Calu3 (cell line): ENCODE results near the gene AP1S1. TPM values are rescaled to one million over a fixed set of nuclear protein-coding genes. Genes with fewer than 3 reads are reported as not detected.

Experiments
- BruUV-seq: library from RNA; stranded (reverse); fragments of 400-500 nt; replicated peaks from 2 replicates; lab custom pipeline; 2021; lab: Mats Ljungman, UMichigan
- CTCF ChIA-PET: fragments of 300-600 bp; sonication (Branson Sonifier 250); formaldehyde crosslinking; loops from one replicate; lab custom pipeline; 2022; ENCODE audit warnings: antibody characterized with exemption; lab: Charles Lee
- DNase-seq: peaks from one replicate; pipeline ENCODE4 v3.0.0; 2022
- H3K27ac Mint-ChIP-seq: one replicate; pipeline ENCODE4 v1.8.0; 2022; ENCODE audit warnings: mixed read lengths; ENCODE audit not compliant: unreplicated experiment
- H3K27me3 Mint-ChIP-seq: one replicate; pipeline ENCODE4 v1.8.0; 2022; ENCODE audit warnings: mixed read lengths; ENCODE audit not compliant: unreplicated experiment
- H3K36me3 Mint-ChIP-seq: one replicate; pipeline ENCODE4 v1.8.0; 2022; ENCODE audit warnings: mild to moderate bottlenecking, moderate library complexity, mixed read lengths; ENCODE audit not compliant: insufficient read depth, unreplicated experiment
- H3K4me1 Mint-ChIP-seq: one replicate; pipeline ENCODE4 v1.8.0; 2022; ENCODE audit warnings: mild to moderate bottlenecking, low read depth, mixed read lengths; ENCODE audit not compliant: unreplicated experiment
- H3K4me3 Mint-ChIP-seq: one replicate; pipeline ENCODE4 v1.8.0; 2022; ENCODE audit warnings: mild to moderate bottlenecking, low read depth, moderate library complexity, mixed read lengths; ENCODE audit not compliant: unreplicated experiment
- H3K9me3 Mint-ChIP-seq: one replicate; pipeline ENCODE4 v1.8.0; 2022; ENCODE audit warnings: low read depth, mixed read lengths; ENCODE audit not compliant: unreplicated experiment
- CTCF ChIP-seq: fragments of 200-600 bp; IDR thresholded peaks from one replicate; pipeline ENCODE4 v1.8.0; 2022; ENCODE audit warnings: antibody characterized with exemption; ENCODE audit not compliant: unreplicated experiment
- intact Hi-C: fragments of 100-400 bp; cut with micrococcal nuclease; formaldehyde crosslinking; loops from one replicate; pipeline ENCODE4 v1.10.0; 2022; ENCODE audit not compliant: unreplicated experiment
- total RNA-seq: library from RNA; stranded (reverse); gene quantifications from 2 replicates; pipeline ENCODE4 v1.2.3, GENCODE V29; 2022

AP1S1 gene
- total RNA-seq, 1 experiment from 2014 or later, result 45.6 TPM

DNA sequence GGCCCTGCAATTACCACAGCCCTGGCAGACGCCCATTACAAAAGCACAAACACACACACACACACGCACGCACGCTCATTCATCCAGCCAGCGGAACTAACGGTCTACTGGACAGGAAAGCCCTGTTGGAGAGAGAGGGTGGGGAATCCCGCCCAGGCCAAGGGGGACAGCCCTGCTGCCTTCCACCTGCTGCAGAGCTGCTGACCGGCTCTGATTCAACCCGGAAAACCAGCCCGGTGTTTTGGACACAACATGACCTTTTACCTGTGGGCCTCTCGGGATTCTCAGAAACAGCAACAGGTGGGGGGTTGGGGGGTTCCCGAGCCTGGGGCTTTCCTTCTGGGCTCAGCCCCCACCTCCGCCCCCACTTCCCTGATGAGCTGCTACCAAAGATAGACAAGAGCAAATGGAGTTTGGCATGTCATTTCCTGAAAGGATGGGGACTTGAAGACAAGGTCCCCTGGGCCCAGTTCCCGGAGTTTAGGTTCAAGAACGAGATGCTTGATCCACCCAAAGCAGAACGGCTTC lies 45.9 kb upstream of the AP1S1 start:
- BruUV-seq, result no TSS peak
- DNase-seq, result no peak
- Mint-ChIP-seq H3K27ac (no peak overlapping the region), H3K4me1 (peaks cover 12% of the 10 kb centered on the region), H3K4me3 (no peak overlapping the region), H3K9me3 (no peaks in the 10 kb centered on the region), H3K36me3 (no peaks in the 10 kb centered on the region), H3K27me3 (no peaks in the 10 kb centered on the region)
- intact Hi-C loops, result no loop called here
- TF ChIP-seq CTCF, result no peak
- CTCF ChIA-PET, result no interaction called here

GRCh38 chr7:101108961-101109360 lies 45.3 kb upstream of the AP1S1 start:
- intact Hi-C loops, result no loop called here
- CTCF ChIA-PET, result no interaction called here
- Mint-ChIP-seq H3K4me3 (no peak overlapping the region), H3K9me3 (no peaks in the 10 kb centered on the region), H3K4me1 (peaks cover 12% of the 10 kb centered on the region), H3K27ac (peak overlapping the region; percentile 42), H3K36me3 (no peaks in the 10 kb centered on the region), H3K27me3 (no peaks in the 10 kb centered on the region)
- no peak for DNase-seq
- no TSS peak for BruUV-seq
- no peak for TF ChIP-seq CTCF

- TF ChIP-seq CTCF, result no peak
- H3K36me3 Mint-ChIP-seq, result no peaks in the 10 kb centered on the region
- CTCF ChIA-PET, result no interaction called here
- BruUV-seq, result no TSS peak
- H3K4me3 Mint-ChIP-seq, result no peak overlapping the region
- H3K27ac Mint-ChIP-seq, result peak overlapping the region; percentile 42
- H3K27me3 Mint-ChIP-seq, result no peaks in the 10 kb centered on the region
- DNase-seq, result no peak
- H3K9me3 Mint-ChIP-seq, result no peaks in the 10 kb centered on the region
- peaks cover 12% of the 10 kb centered on the region for H3K4me1 Mint-ChIP-seq
- intact Hi-C loops, result no loop called here
These were observed 44.9 kb upstream of the AP1S1 start for GRCh38 chr7:101109368-101109767.

GRCh38 chr7:101111261-101111660 lies 43.0 kb upstream of the AP1S1 start:
- H3K27me3 Mint-ChIP-seq, result no peaks in the 10 kb centered on the region
- H3K4me1 Mint-ChIP-seq, result peaks cover 12% of the 10 kb centered on the region
- no peaks in the 10 kb centered on the region for H3K36me3 Mint-ChIP-seq
- H3K27ac Mint-ChIP-seq, result no peak overlapping the region
- CTCF ChIA-PET, result no interaction called here
- TF ChIP-seq CTCF, result no peak
- H3K4me3 Mint-ChIP-seq, result no peak overlapping the region
- BruUV-seq, result no TSS peak
- intact Hi-C loops, result no loop called here
- no peaks in the 10 kb centered on the region for H3K9me3 Mint-ChIP-seq
- no peak for DNase-seq
